Measurements from ENCODE around the gene EXOSC5. TPM values are rescaled to one million over a fixed set of nuclear protein-coding genes. Genes with fewer than 3 reads are reported as not detected.

The EXOSC5 gene
- total and polyA plus RNA-seq, 8 donors = 10.7 to 33.7 (median 14.5) TPM

GRCh38 chr19:41362143-41362847 is 34.9 kb downstream of the EXOSC5 start:
- intact Hi-C loops (cut with DNase I) = no loop called here
- 72 to 73% methylated on average over 9 to 10 of the region's 10 CpGs for WGBS, 2 donors
- no peaks in the 10 kb centered on the region for H3K27me3 ChIP-seq
- no peak overlapping the region for H3K4me3 ChIP-seq
- H3K4me1 ChIP-seq = peaks cover 4 to 14% (median 8%) of the 10 kb centered on the region in 3 donors
- H3K36me3 ChIP-seq = no peaks in the 10 kb centered on the region
- peak overlapping the region in 2 of 4 donors; percentile 93 to 97 for H3K27ac ChIP-seq
- no peak for TF ChIP-seq CTCF (IDR thresholded peaks at IDR 0.05)
- peak in 3 of 4 donors; percentile 6 to 23 (median 11) for ATAC-seq
- no peak for DNase-seq
- no peaks in the 10 kb centered on the region for H3K9me3 ChIP-seq
- FAIRE-seq = no peak

- H3K9me3 ChIP-seq = no peaks in the 10 kb centered on the region
- intact Hi-C loops (cut with DNase I) = no loop called here
- DNase-seq (no peak), FAIRE-seq (no peak), ATAC-seq (no peak)
- no peaks in the 10 kb centered on the region for H3K27me3 ChIP-seq
- H3K36me3 ChIP-seq = no peaks in the 10 kb centered on the region
- H3K4me1 ChIP-seq = peaks cover 0 to 8% (median 2%) of the 10 kb centered on the region in 3 donors
- no peak for TF ChIP-seq CTCF (IDR thresholded peaks at IDR 0.05)
- H3K27ac ChIP-seq = no peak overlapping the region
- 92 to 100% methylated on average over 1 of the region's 1 CpG for WGBS, 2 donors
- no peak overlapping the region for H3K4me3 ChIP-seq
Measured at GRCh38 chr19:41359741-41360140, 37.4 kb downstream of the EXOSC5 start.

- H3K27me3 ChIP-seq = no peaks in the 10 kb centered on the region
- intact Hi-C loops (cut with DNase I) = no loop called here
- FAIRE-seq = no peak
- H3K27ac ChIP-seq = no peak overlapping the region
- no peaks in the 10 kb centered on the region for H3K9me3 ChIP-seq
- 87 to 89% methylated on average over 13 of the region's 13 CpGs for WGBS, 2 donors
- H3K36me3 ChIP-seq = no peaks in the 10 kb centered on the region
- no peak for TF ChIP-seq CTCF (IDR thresholded peaks at IDR 0.05)
- H3K4me1 ChIP-seq = peaks cover 0 to 5% (median 2%) of the 10 kb centered on the region in 3 donors
- no peak overlapping the region for H3K4me3 ChIP-seq
- DNase-seq = no peak
- ATAC-seq = no peak
Measured at GRCh38 chr19:41357746-41358145, 39.4 kb downstream of the EXOSC5 start.

GRCh38 chr19:41356984-41357739 is 40.0 kb downstream of the EXOSC5 start:
- H3K9me3 ChIP-seq = no peaks in the 10 kb centered on the region
- H3K27ac ChIP-seq = no peak overlapping the region
- H3K36me3 ChIP-seq = no peaks in the 10 kb centered on the region
- no peak for FAIRE-seq
- no peak for TF ChIP-seq CTCF (IDR thresholded peaks at IDR 0.05)
- DNase-seq = no peak
- ATAC-seq = no peak
- no peaks in the 10 kb centered on the region for H3K27me3 ChIP-seq
- WGBS, 2 donors = 80 to 81% methylated on average over 11 of the region's 11 CpGs
- intact Hi-C loops (cut with DNase I) = no loop called here
- H3K4me1 ChIP-seq = peaks cover 0 to 5% (median 0%) of the 10 kb centered on the region in 3 donors
- H3K4me3 ChIP-seq = no peak overlapping the region

GRCh38 chr19:41355802-41356201 is 41.4 kb downstream of the EXOSC5 start:
- FAIRE-seq (no peak), ATAC-seq (no peak), DNase-seq (no peak)
- no peak overlapping the region for H3K27ac ChIP-seq
- WGBS, 2 donors = 73 to 77% methylated on average over 3 of the region's 3 CpGs
- no peak for TF ChIP-seq CTCF (IDR thresholded peaks at IDR 0.05)
- peaks cover 0 to 5% (median 0%) of the 10 kb centered on the region in 3 donors for H3K4me1 ChIP-seq
- no peaks in the 10 kb centered on the region for H3K36me3 ChIP-seq
- H3K27me3 ChIP-seq = no peaks in the 10 kb centered on the region
- intact Hi-C loops (cut with DNase I) = no loop called here
- H3K9me3 ChIP-seq = no peaks in the 10 kb centered on the region
- H3K4me3 ChIP-seq = no peak overlapping the region

Data from pancreas (tissue), 10 donors.